Measurements from ENCODE around the gene TMEM167B. TPM values are rescaled to one million over a fixed set of nuclear protein-coding genes. Genes with fewer than 3 reads are reported as not detected.

Gene TMEM167B
- total RNA-seq, 1 donor from 2014 or later = 26.2 TPM

DNA sequence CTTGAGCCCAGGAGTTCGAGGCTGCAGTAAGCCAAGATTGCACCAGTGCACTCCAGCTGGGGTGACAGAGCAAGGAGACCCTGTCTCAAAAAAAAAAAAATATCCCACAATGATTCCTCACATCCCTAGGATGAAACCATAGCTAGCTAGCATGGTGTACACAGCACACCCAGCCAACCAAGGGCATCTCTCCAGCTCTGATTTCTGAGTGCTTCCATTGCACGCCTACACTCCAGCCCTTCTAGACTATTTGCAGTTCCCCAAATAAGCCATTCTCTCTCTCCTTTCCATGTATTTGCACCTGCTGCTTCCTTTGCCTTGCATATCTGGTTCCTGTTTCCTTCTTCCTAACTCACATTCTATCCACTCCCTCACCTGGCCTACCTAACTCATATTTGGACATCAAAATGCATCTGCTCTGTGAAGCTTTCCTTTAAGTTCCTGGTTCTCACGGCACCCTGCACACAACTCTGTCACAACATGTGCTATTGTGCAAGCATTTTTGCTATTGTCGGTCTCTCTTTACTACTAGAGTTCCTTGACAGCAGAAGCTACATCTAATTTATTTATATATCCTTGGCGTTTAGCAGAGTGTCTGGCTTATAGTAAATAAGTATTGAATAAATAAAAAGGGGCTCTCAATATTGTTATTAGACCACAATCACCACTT, 21.0 kb downstream of the TMEM167B start:
- intact Hi-C loops (cut with micrococcal nuclease) = loop anchor here (1.0 to 5.0 kb wide), 6 partner anchors 11 to 283 kb away; partner anchors contain the start of genes CLCC1, GPSM2 and TMEM167B
- Mint-ChIP-seq H3K27ac (peak overlapping the region; percentile 21), H3K27me3 (ENCODE audit: insufficient read depth) (peaks cover 25% of the 10 kb centered on the region), H3K4me3 (no peak overlapping the region), H3K4me1 (ENCODE audit: low read depth) (peaks cover 42% of the 10 kb centered on the region), H3K36me3 (ENCODE audit: low read depth) (peaks cover 2% of the 10 kb centered on the region), H3K9me3 (no peaks in the 10 kb centered on the region)
- no peak for DNase-seq (ENCODE audit: low spot score)

DNA sequence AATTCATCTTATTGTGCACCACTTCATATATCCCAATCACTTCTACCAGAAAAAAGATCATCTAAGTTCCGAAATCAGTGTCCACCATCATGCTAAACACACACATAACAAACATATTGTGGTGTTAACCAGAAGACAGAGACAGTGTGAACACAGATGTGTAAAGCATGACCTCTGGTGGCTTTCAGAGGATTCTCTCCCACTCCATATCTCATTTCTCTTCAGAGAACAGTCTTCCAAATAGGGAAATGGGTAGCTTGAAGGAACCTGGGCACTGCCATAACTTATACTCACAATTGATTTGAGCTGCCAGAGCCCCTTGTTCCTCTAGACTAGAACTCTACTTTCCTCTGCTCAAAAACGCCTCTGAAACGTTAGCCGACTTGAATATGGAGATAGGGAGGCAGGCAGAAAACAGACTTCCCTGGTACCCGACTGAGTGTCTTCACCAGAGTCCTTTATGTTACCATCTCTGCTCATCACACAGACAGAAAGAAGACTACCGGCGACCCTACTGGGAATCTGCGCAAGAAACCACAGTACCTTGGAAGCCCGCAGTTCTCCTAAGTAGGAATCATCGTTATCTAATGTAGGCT, 21.6 kb downstream of the TMEM167B start:
- Mint-ChIP-seq H3K27ac (peak overlapping the region; percentile 90), H3K27me3 (ENCODE audit: insufficient read depth) (peaks cover 25% of the 10 kb centered on the region), H3K4me3 (no peak overlapping the region), H3K4me1 (ENCODE audit: low read depth) (peaks cover 42% of the 10 kb centered on the region), H3K36me3 (ENCODE audit: low read depth) (peaks cover 2% of the 10 kb centered on the region), H3K9me3 (no peaks in the 10 kb centered on the region)
- intact Hi-C loops (cut with micrococcal nuclease) = loop anchor here (1.0 to 5.0 kb wide), 6 partner anchors 12 to 284 kb away; partner anchors contain the start of genes CLCC1, GPSM2 and TMEM167B
- DNase-seq (ENCODE audit: low spot score) = no peak

DNA sequence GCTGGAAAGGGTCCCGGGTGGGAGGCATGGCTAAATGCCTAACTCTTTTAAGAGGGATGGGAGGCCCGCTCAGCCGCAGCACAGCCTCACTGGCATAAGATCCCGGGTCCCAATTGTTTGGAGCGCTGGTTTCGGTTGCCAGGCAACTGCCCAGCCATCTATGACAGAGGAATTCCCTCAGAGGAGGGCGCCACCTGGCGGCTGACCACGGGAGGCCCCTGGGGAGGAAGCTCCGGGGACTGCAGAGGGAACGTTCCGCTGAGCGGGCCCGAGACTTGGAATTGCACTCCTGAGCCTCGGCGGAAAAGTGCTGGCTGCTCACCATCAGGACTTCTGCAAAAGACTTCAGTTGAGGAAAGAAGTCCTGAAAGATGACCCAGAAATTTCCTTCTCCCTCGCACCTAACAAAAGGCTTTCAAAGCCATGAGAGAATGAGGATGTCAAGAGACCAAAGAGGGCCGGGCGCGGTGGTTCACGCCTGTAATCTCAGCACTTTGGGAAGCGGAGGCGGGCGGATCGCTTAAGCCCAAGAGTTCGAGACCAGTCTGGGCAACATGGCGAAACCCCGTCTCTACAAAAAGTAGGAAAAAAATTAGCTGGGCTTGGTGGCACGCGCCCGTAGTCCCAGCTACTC, 22.2 kb downstream of the TMEM167B start:
- intact Hi-C loops (cut with micrococcal nuclease) = loop anchor here (1.0 to 5.0 kb wide), 7 partner anchors 12 to 284 kb away; partner anchors contain the start of genes CLCC1, GPSM2 and TMEM167B
- peak; percentile 84 for DNase-seq (ENCODE audit: low spot score)
- H3K36me3 Mint-ChIP-seq (ENCODE audit: low read depth) = peaks cover 2% of the 10 kb centered on the region
- H3K9me3 Mint-ChIP-seq = no peaks in the 10 kb centered on the region
- peaks cover 25% of the 10 kb centered on the region for H3K27me3 Mint-ChIP-seq (ENCODE audit: insufficient read depth)
- H3K4me1 Mint-ChIP-seq (ENCODE audit: low read depth) = peaks cover 42% of the 10 kb centered on the region
- peak overlapping the region; percentile 84 for H3K4me3 Mint-ChIP-seq
- peak overlapping the region; percentile 90 for H3K27ac Mint-ChIP-seq

DNA sequence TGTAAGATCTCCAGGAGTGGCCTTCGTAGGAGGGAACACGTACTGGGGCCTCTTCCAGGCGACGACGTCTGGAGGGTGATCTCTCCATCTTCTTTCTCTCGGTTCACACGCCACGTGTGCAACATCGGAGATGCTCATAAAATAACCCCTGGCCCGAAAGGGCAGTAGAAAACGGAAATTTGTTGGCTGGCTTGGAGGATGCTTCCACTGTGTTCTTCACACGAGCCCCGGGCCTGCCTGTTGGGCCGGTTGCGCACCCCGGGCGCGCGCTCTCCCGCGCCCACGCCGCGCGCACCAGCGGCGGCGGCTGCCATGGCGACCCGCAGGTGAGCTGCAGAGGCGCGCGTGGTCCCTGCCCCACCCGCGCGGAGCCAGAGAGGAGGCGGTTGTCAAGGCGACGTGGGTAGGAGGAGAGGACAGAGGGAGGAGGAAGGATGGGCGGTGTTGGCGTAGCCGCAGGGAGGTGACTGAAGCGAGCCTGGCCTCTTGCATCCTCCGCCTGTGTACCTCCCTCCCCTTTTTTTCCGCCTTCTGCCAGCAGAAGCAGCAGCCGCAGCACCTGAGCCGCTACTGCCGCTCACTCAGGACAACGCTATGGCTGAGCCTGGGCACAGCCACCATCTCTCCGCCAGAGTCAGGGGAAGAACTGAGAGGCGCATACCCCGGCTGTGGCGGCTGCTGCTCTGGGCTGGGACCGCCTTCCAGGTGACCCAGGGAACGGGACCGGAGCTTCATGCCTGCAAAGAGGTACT, 23.2 kb downstream of the TMEM167B start, which contains the start of gene ELAPOR1:
Gene ELAPOR1 (plus strand): TSS at position 526 of the 752 bp plus-strand sequence. CDS start 69 bp downstream, at position 595.
- Mint-ChIP-seq H3K4me3 (peak within 1 kb of the TSS; percentile 89), H3K27me3 (ENCODE audit: insufficient read depth) (peaks cover 21% of the 10 kb centered on the region), H3K4me1 (ENCODE audit: low read depth) (peaks cover 42% of the 10 kb centered on the region), H3K9me3 (no peaks in the 10 kb centered on the region), H3K27ac (peak within 1 kb of the TSS; percentile 90), H3K36me3 (ENCODE audit: low read depth) (peaks cover 2% of the 10 kb centered on the region)
- intact Hi-C loops (cut with micrococcal nuclease) = loop anchor here (1.0 to 5.0 kb wide), 3 partner anchors 39 to 236 kb away; partner anchors contain the start of gene GPSM2
- peak; percentile 84 for DNase-seq (ENCODE audit: low spot score)

DNA sequence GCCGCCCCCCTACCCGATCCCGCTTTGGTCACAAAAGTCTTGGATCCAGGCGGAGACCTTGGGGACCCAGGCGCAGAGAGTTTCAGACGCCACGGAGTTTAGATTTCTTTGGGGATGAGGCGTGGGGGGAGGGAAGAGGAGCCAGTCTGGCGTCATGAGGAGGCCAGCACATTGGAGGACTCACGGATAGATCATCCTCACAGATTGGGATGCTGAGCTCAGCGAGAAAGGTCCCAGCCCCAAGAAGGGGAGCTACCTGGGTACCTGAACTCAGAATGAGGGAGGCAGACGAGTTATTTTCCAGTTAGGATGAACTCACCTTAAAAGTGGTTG, 23.7 kb downstream of the TMEM167B start:
- peaks cover 21% of the 10 kb centered on the region for H3K27me3 Mint-ChIP-seq (ENCODE audit: insufficient read depth)

DNA sequence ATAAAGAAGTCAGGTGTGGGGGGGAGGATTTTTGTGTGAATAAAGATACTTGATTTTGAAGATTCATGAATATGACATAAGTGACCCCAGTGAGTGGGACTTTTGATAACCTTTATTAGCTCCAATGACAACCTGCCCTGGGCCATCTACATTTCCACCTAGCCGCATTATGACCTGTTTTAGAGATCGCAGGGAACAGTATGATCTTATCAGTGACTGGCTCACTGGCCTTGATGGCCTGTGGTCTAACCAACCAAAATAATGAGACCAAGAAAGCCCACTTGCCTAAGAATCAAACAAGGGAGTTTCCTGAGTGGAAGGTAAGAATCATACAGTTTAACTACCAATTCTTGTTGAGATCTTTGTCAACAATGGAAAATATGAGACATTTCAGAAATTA, 25.1 kb downstream of the TMEM167B start:
- Mint-ChIP-seq H3K36me3 (ENCODE audit: low read depth) (peaks cover 3% of the 10 kb centered on the region), H3K27ac (peak overlapping the region; percentile 82), H3K9me3 (no peaks in the 10 kb centered on the region), H3K4me1 (ENCODE audit: low read depth) (peaks cover 42% of the 10 kb centered on the region), H3K4me3 (peak overlapping the region; percentile 34), H3K27me3 (ENCODE audit: insufficient read depth) (peaks cover 13% of the 10 kb centered on the region)
- intact Hi-C loops (cut with micrococcal nuclease) = loop anchor here (1.0 kb wide), 2 partner anchors 47 to 256 kb away; no protein-coding TSS in a partner anchor
- no peak for DNase-seq (ENCODE audit: low spot score)

More for the DNA sequence above, 23.7 kb downstream of the TMEM167B start:
- Mint-ChIP-seq H3K36me3 (ENCODE audit: low read depth) (peaks cover 2% of the 10 kb centered on the region), H3K9me3 (no peaks in the 10 kb centered on the region), H3K27ac (peak overlapping the region; percentile 84), H3K4me1 (ENCODE audit: low read depth) (peaks cover 42% of the 10 kb centered on the region), H3K4me3 (peak overlapping the region; percentile 89)
- no peak for DNase-seq (ENCODE audit: low spot score)
- intact Hi-C loops (cut with micrococcal nuclease) = loop anchor here (5.0 kb wide), 1 partner anchor 237 kb away; the partner anchor contains the start of gene GPSM2

DNA sequence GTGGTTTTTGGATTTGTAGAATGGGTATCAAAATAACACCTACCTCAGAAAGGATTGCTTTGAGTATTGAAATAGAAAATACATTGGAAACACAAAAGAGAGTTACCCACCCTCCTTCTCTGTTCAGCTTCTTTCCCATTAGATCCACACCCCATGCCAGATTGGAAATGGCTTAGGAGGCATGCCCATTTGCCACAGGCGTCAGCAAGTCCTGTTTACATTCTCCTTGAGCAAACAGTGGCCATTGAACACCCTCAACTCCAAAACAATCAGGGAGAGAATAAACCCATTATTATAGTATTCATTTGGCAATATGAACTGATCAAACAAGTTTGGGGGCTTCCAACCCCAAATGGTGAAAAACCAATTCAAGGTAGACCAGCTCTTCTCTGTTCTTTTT, 25.7 kb downstream of the TMEM167B start:
- Mint-ChIP-seq H3K9me3 (no peaks in the 10 kb centered on the region), H3K4me3 (peak overlapping the region; percentile 34), H3K27ac (peak overlapping the region; percentile 82), H3K36me3 (ENCODE audit: low read depth) (peaks cover 3% of the 10 kb centered on the region), H3K4me1 (ENCODE audit: low read depth) (peaks cover 42% of the 10 kb centered on the region), H3K27me3 (ENCODE audit: insufficient read depth) (peaks cover 9% of the 10 kb centered on the region)
- intact Hi-C loops (cut with micrococcal nuclease) = loop anchor here (1.0 kb wide), 2 partner anchors 46 to 255 kb away; no protein-coding TSS in a partner anchor
- DNase-seq (ENCODE audit: low spot score) = no peak

DNA sequence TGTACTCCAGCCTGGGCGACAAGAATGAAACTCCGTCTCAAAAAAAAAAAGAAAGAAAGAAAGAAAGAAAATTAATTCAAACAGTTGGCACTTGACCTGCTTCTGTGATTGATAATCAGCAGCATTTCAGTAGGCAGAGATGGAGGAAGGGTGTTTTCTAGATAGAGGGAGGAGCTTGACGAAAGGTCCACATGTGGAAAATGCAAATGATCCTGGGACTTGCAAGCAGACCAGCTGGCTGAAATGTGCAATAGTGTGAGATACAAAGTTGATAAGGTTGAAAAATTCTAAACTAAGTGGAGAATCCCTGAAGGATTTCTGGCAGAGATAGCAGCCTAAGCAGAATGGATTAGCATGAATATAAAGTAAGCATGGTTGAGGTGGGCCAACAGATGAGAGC, 27.5 kb downstream of the TMEM167B start:
- DNase-seq (ENCODE audit: low spot score) = no peak
- peaks cover 3% of the 10 kb centered on the region for H3K36me3 Mint-ChIP-seq (ENCODE audit: low read depth)
- no peak overlapping the region for H3K4me3 Mint-ChIP-seq
- H3K4me1 Mint-ChIP-seq (ENCODE audit: low read depth) = peaks cover 28% of the 10 kb centered on the region
- no peak overlapping the region for H3K27ac Mint-ChIP-seq
- intact Hi-C loops (cut with micrococcal nuclease) = no loop called here
- H3K9me3 Mint-ChIP-seq = no peaks in the 10 kb centered on the region
- peaks cover 3% of the 10 kb centered on the region for H3K27me3 Mint-ChIP-seq (ENCODE audit: insufficient read depth)

DNA sequence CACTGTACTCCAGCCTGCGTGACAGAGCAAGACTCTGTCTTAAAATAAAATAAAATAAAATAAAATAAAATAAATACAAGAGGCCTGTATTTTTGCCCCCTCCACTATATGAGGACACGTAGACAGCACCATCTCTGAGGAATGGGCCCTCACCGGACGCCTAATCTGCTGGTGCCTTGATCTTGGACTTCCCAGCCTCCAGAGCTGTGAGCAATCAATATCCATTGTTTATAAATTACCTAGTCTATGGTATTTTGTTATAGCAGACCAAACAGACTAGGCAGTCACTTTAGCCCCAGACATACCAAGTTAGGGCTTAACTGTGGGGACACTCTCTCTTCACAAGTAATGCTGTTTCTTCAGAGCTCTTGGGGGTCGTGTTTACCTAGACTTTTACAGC, 29.8 kb downstream of the TMEM167B start:
- Mint-ChIP-seq H3K36me3 (ENCODE audit: low read depth) (peaks cover 3% of the 10 kb centered on the region), H3K4me3 (no peak overlapping the region), H3K27me3 (ENCODE audit: insufficient read depth) (no peaks in the 10 kb centered on the region), H3K4me1 (ENCODE audit: low read depth) (peaks cover 11% of the 10 kb centered on the region), H3K27ac (no peak overlapping the region), H3K9me3 (no peaks in the 10 kb centered on the region)
- no peak for DNase-seq (ENCODE audit: low spot score)
- intact Hi-C loops (cut with micrococcal nuclease) = no loop called here

DNA sequence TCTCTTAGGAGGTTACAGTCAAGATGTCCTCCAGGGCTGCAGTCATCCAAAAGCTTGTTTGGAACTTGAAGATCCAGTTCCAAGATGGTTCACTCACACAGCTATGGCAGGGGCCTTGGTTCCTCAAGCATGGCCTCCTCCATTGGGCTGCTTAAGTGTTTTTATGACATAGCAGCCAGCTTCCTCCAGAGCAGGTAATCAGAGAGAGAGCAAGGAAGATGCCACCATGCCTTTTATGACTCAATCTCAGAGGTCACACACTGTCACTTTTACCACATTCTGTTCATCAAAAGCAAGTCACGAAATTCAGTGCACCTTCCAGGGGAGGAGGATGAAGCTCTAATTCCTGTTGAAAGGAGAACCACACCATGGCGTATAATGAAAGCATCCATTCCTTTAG, 40.5 kb downstream of the TMEM167B start:
- H3K36me3 Mint-ChIP-seq (ENCODE audit: low read depth) = no peaks in the 10 kb centered on the region
- no peak for DNase-seq (ENCODE audit: low spot score)
- intact Hi-C loops (cut with micrococcal nuclease) = no loop called here
- no peaks in the 10 kb centered on the region for H3K9me3 Mint-ChIP-seq
- H3K27ac Mint-ChIP-seq = no peak overlapping the region
- H3K27me3 Mint-ChIP-seq (ENCODE audit: insufficient read depth) = no peaks in the 10 kb centered on the region
- H3K4me1 Mint-ChIP-seq (ENCODE audit: low read depth) = peaks cover 20% of the 10 kb centered on the region
- H3K4me3 Mint-ChIP-seq = no peak overlapping the region

DNA sequence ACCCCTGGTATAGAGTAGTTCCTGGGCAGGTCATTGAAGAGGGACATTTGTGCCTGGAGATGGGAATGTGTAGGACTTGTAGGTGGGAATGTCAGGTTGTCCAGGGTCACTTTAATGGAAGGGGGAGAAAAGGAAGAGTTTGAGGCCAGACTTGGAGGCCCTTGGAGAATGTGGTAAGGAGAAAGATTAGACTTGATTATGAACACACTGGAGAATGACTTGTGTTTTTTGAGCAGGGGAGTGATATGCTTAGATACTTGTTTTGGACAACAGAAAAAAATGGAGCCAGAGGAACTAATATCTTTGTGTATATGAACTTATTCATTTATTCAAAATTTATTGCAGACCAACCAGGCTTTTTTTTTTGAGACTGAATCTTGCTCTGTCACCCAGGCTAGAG, 41.2 kb downstream of the TMEM167B start:
- H3K36me3 Mint-ChIP-seq (ENCODE audit: low read depth) = no peaks in the 10 kb centered on the region
- no peaks in the 10 kb centered on the region for H3K27me3 Mint-ChIP-seq (ENCODE audit: insufficient read depth)
- DNase-seq (ENCODE audit: low spot score) = no peak
- H3K4me3 Mint-ChIP-seq = no peak overlapping the region
- intact Hi-C loops (cut with micrococcal nuclease) = no loop called here
- no peaks in the 10 kb centered on the region for H3K9me3 Mint-ChIP-seq
- peaks cover 22% of the 10 kb centered on the region for H3K4me1 Mint-ChIP-seq (ENCODE audit: low read depth)
- H3K27ac Mint-ChIP-seq = no peak overlapping the region

DNA sequence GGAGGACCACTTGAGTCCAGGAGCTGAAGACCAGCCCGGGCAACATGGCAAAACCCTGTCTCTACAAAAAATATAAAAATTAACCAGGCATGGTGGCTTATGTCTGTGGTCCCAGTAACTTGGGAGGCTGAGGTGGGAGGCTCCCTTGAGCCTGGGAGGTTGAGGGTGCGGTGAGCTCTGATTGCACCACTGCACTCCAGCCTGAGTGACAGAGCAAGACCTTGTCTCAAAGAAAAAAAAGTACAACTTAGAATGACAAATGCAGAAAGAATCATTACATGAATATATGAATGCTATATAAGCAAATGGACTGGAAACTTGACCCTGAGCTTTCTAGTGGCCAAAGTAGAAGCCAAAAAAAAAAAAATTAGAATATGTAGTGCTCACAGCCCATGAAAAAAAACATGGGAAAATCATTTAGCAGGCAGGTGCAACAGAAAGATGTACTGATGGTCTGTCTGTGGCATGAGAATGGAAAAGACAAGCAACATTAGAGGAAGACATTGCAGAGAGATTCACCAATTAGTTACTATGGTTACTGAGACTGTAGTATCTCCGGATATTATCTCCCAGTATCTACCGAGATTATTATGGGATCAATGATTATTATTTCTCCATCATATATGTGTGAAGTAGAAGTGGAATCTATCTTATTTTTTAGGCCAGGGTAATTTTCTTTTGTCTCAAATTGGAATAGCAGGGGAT, 42.6 kb downstream of the TMEM167B start:
- no peaks in the 10 kb centered on the region for H3K9me3 Mint-ChIP-seq
- H3K27ac Mint-ChIP-seq = no peak overlapping the region
- peaks cover 22% of the 10 kb centered on the region for H3K4me1 Mint-ChIP-seq (ENCODE audit: low read depth)
- intact Hi-C loops (cut with micrococcal nuclease) = no loop called here
- H3K36me3 Mint-ChIP-seq (ENCODE audit: low read depth) = no peaks in the 10 kb centered on the region
- no peaks in the 10 kb centered on the region for H3K27me3 Mint-ChIP-seq (ENCODE audit: insufficient read depth)
- no peak for DNase-seq (ENCODE audit: low spot score)
- H3K4me3 Mint-ChIP-seq = no peak overlapping the region

All from activated T-helper 1 cell treated with anti-CD3 and anti-CD28 coated beads, Interleukin-12 subunit alpha, Interleukin-12 subunit beta, Interleukin-2, Interleukin-4 antibody, amounts not matched to agents 30 ng/mL and 10 ng/mL and 1 ng/mL, durations not matched to agents 14 hours and 24 hours and 36 hours (primary cell).